Peyer's patch (tissue), 4 donors: ENCODE measurements around the gene CDYL. TPM values are rescaled to one million over a fixed set of nuclear protein-coding genes. Genes with fewer than 3 reads are reported as not detected.

Experiments
- DNase-seq, 3 donors: peaks; one replicate each; pipeline ENCODE4 v3.0.0-alpha.2; 2017 to 2019
- H3K27ac ChIP-seq, 4 donors: fragments of 200-600 bp; sonication (generic); one replicate each; pipeline ENCODE4 v1.5.1; 2016 to 2019
- H3K27me3 ChIP-seq, 2 donors: fragments of 200-600 bp; sonication (generic); one replicate each; pipeline ENCODE4 v1.5.1; 2019
- H3K36me3 ChIP-seq, 3 donors: fragments of 200-600 bp; sonication (generic); one replicate each; pipeline ENCODE4 v1.5.1; 2016 to 2019
- H3K4me1 ChIP-seq, 4 donors: fragments of 200-600 bp; sonication (generic); one replicate each; pipeline ENCODE4 v1.5.1; 2016 to 2019
- H3K4me3 ChIP-seq, 4 donors: fragments of 200-600 bp; sonication (generic); 1 replicate in 3 of 4; 2 replicates in 1 of 4; pipeline ENCODE4 v1.5.1; 2016 to 2019; ENCODE audit warnings: mild to moderate bottlenecking in 1 of 4
- H3K9me3 ChIP-seq, 4 donors: fragments of 200-600 bp; sonication (generic); one replicate each; pipeline ENCODE4 v1.5.1; 2016 to 2019; ENCODE audit warnings: mild to moderate bottlenecking in 1 of 4
- POLR2A ChIP-seq, 2 donors: fragments of 450-650 bp; IDR thresholded peaks; one replicate each; pipeline ENCODE4 v1.5.1; 2017; ENCODE audit warnings: antibody characterized with exemption in 2 of 2, mild to moderate bottlenecking in 2 of 2, moderate library complexity in 2 of 2
- total RNA-seq, 4 donors: library from RNA; depleted of rRNA; stranded (reverse); fragments of >200 nt; gene quantifications; one replicate each; pipeline ENCODE4 v1.1.0, GENCODE V29; 2016
- TF ChIP-seq, protein P1 (sequence below), 6 experiments: fragments of 450-650 bp in 4 of 6; fragments of 200-600 bp in 2 of 6; sonication (generic) in 1 of 6; IDR thresholded peaks; one replicate each; pipeline ENCODE4 v1.5.1; 2017 to 2019; ENCODE audit warnings: antibody characterized with exemption in 6 of 6, mild to moderate bottlenecking in 3 of 6, moderate library complexity in 1 of 6

Gene CDYL
- total RNA-seq, 4 donors from 2014 or later = 31.2 to 77.6 (median 35.2) TPM

DNA sequence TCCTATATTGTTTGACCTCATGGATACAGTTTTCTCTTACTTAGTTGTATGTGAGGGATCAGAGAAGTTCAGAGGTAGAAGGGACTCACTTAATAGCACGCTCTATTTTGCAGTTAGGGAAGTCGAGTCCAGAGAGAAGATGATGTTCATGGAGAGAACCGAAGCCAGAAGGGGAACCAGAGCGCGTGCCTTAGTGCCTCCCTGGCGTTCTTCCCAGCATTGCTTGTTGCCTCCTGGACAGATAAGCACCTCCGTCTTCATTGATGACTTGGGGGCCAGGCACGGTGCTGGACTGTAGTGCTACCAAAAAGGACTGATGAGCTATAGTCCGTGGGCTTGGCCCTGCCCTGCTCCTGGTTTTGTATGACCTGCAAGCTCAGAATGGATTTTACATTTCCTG, 117.8 kb downstream of the CDYL start:
- no peaks in the 10 kb centered on the region for H3K27me3 ChIP-seq
- no peak for DNase-seq
- H3K4me3 ChIP-seq = no peak overlapping the region
- H3K4me1 ChIP-seq = no peaks in the 10 kb centered on the region
- no peak overlapping the region for H3K27ac ChIP-seq
- no peak for TF ChIP-seq POLR2A (IDR thresholded peaks at IDR 0.05)
- TF ChIP-seq, protein P1, sequence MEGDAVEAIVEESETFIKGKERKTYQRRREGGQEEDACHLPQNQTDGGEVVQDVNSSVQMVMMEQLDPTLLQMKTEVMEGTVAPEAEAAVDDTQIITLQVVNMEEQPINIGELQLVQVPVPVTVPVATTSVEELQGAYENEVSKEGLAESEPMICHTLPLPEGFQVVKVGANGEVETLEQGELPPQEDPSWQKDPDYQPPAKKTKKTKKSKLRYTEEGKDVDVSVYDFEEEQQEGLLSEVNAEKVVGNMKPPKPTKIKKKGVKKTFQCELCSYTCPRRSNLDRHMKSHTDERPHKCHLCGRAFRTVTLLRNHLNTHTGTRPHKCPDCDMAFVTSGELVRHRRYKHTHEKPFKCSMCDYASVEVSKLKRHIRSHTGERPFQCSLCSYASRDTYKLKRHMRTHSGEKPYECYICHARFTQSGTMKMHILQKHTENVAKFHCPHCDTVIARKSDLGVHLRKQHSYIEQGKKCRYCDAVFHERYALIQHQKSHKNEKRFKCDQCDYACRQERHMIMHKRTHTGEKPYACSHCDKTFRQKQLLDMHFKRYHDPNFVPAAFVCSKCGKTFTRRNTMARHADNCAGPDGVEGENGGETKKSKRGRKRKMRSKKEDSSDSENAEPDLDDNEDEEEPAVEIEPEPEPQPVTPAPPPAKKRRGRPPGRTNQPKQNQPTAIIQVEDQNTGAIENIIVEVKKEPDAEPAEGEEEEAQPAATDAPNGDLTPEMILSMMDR (IDR thresholded peaks at IDR 0.05) = no peak
- peaks cover 0 to 41% (median 0%) of the 10 kb centered on the region in 3 donors for H3K36me3 ChIP-seq
- no peaks in the 10 kb centered on the region for H3K9me3 ChIP-seq

DNA sequence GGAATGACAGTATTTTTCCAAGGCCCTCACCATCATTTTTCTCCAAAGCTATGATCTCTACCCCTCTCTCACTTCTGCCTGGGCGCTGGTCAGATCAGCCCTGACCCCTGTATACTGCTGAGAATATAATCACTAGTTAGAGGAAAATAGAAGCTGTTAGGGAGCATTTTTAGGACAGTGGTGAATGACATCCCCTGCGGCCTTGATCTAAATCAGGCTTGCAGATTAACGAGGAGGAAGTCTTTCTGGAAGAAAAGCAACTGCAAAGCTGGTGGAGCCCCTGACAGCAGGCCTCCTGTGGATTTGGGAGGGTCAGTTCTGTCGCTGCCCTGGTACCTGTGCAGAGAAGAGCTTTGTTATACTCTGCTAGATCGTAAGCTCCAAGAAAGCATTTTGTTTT, 119.8 kb downstream of the CDYL start:
- peaks cover 0 to 41% (median 0%) of the 10 kb centered on the region in 3 donors for H3K36me3 ChIP-seq
- TF ChIP-seq, protein P1 (IDR thresholded peaks at IDR 0.05) = no peak
- no peak for TF ChIP-seq POLR2A (IDR thresholded peaks at IDR 0.05)

DNA sequence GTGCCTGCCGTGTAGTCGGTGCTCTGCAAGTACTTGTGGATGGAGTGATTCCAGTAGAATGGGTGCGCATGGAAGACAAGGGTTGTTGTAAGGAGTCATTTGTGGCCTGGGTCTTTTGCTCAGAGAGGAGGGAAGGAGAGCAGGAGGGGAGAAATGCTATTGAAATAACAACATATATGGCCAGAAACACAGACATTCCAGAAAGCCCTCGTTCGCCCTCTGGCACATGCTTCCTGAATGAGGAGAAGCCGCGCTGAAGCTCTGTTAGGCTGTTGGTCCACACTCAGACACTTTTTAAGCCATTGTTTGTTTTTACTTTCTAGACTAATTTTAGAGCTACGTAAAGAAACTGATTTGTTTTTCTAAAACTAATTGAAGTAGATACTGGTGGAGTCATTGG, 120.2 kb downstream of the CDYL start:
- no peak overlapping the region for H3K27ac ChIP-seq
- no peak for DNase-seq

More for the DNA sequence above, 119.8 kb downstream of the CDYL start:
- Histone ChIP-seq H3K4me3 (no peak overlapping the region), H3K27me3 (no peaks in the 10 kb centered on the region), H3K9me3 (no peaks in the 10 kb centered on the region), H3K4me1 (no peaks in the 10 kb centered on the region), H3K27ac (no peak overlapping the region)
- no peak for DNase-seq

DNA sequence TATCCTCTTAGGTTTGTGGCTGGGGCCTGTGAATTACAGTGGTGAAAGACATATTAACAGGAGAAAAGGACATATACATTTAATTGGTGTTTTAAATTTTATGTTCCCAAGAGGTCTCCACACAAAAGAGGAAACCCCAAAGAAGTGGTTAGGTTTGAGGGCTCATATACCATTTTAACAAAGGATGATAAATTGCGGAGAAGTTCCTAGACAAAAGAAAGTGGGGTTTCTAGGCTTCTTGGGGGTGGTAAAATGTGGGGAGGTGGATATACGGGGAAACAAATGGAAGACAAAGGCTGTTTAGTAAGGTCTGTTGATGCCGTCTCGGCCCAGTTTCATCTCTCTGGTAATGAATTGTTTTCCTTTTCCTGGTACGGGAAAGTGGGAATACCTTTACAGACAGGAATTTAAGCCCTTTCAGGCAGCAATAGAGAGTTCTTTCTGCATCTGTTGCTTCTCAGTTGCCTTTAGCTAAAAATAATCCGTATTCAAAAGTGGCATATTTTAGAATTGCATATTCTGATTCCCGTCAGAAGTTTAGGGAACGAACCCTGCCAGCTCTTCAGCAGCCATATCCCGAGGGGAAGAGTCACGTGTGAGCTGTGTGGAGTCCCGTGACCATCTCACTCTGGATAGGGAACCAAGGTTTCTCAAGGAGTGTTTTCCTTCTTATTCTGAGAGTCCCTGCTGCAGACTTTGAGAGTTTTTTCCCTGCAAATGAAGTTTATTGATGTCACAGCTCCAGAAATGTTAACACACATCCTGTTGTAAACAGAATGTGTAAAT, 123.2 kb downstream of the CDYL start:
- H3K4me3 ChIP-seq = no peak overlapping the region
- TF ChIP-seq, protein P1 (IDR thresholded peaks at IDR 0.05) = no peak
- TF ChIP-seq POLR2A (IDR thresholded peaks at IDR 0.05) = no peak
- DNase-seq = no peak
- no peaks in the 10 kb centered on the region for H3K9me3 ChIP-seq
- H3K4me1 ChIP-seq = no peaks in the 10 kb centered on the region
- H3K27me3 ChIP-seq = no peaks in the 10 kb centered on the region
- peaks cover 0 to 24% (median 0%) of the 10 kb centered on the region in 3 donors for H3K36me3 ChIP-seq
- no peak overlapping the region for H3K27ac ChIP-seq

More for the DNA sequence above, 120.2 kb downstream of the CDYL start:
- TF ChIP-seq POLR2A (IDR thresholded peaks at IDR 0.05) = no peak
- TF ChIP-seq, protein P1 (IDR thresholded peaks at IDR 0.05) = no peak
- Histone ChIP-seq H3K4me3 (no peak overlapping the region), H3K4me1 (no peaks in the 10 kb centered on the region), H3K36me3 (peaks cover 0 to 41% (median 0%) of the 10 kb centered on the region in 3 donors), H3K9me3 (no peaks in the 10 kb centered on the region), H3K27me3 (no peaks in the 10 kb centered on the region)

DNA sequence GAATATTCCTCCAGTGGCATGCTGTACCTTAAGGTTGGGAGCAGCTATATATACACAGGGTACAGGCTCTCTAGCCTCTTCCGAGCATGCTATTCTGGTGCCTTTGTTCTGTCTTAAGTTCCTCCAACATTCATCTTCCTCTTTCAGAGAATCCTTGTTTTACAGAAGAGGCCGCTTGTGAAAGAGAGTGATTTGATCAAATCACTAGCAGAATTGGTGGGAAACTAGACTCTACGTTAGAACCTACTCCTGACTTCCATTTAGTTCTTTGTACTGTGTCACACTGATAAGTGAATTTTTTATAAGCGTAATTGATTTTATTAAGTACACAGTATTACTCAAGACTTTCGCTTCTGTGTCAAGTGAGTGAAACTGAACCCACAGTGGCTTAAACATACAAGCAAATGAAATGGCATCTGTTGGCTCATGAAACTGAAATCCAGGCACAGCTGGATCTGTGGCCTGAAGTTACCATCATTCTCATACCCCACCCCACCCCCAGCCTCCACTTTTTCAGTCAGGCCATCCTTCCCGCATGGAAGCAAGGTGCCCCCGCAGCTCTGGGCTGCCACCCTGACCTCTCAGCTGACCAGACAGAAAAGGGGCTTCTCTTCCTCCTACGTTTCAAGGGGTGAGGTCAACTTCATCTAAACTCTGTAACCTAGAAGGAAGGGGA, 125.3 kb downstream of the CDYL start:
- no peaks in the 10 kb centered on the region for H3K27me3 ChIP-seq
- no peak overlapping the region for H3K27ac ChIP-seq
- H3K4me1 ChIP-seq = peaks cover 0 to 4% (median 0%) of the 10 kb centered on the region in 4 donors
- no peak for DNase-seq
- TF ChIP-seq, protein P1 (IDR thresholded peaks at IDR 0.05) = no peak
- no peak for TF ChIP-seq POLR2A (IDR thresholded peaks at IDR 0.05)
- no peak overlapping the region for H3K4me3 ChIP-seq
- peaks cover 0 to 15% (median 0%) of the 10 kb centered on the region in 3 donors for H3K36me3 ChIP-seq
- H3K9me3 ChIP-seq = no peaks in the 10 kb centered on the region
